Measurements from ENCODE around the gene FN3K.
"Not testable (repeated sequence)": the region's sequence is repeated elsewhere in the genome, so short reads cannot be mapped to it uniquely, and the experiment has no call there.

FN3K gene

DNA sequence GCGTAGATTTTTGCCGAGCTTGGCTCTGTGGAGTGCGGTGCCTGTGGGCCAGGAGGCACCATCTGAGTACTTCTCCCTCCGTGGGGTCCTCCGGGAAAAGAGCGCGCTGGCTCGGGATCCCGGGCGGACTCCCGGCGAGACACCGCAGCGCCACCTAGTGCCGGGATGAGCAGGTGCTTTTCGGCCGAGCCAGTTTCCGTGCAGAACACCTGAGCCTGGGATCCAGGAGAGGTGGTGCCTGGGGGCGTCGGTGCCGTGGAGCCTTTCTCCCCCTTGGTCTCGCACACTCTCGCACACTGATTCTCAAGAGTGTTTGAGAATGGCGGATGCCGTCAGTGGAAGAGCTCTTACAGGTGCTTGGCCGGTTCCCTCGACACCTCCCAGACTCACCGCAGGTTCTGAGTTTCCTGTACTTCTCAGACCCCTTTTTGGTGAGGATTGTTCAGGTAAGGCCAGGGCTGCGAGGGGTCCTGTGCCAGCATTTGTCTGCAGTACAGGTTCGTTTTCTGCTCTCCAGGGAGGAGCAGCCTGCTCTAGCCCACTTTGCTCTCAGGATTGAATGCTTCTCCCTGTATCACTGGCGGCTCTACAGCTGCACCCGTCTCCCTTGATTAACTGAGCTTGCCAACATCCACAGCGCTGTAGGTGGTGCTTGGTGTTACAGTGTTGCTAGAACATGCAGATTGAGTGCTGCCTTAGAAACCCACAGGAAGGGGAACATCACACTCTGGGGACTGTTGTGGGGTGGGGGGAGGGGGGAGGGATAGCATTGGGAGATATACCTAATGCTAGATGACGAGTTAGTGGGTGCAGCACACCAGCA lies 39.8 kb downstream of the FN3K start:
- peak; percentile 41 for DNase-seq

DNA sequence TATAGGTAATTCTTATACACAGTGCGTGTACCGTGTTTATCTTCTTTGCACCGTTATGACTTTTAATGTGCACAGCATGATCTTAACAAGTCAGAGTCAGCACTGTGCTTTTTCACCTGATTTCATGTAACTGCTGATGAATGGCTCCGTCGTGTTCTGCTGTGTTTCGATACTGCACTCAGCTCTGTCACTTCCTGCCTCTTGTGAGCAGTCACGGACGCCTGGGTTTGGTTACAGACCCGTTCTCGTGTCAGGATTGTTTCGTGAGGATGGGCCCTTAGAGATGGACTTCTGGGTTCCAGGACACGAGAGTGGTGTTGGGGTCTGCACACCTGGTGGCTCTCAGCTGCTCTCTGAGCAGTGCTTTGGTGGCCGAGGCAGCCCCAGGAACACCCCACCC lies 41.0 kb downstream of the FN3K start:
- DNase-seq = no peak

DNA sequence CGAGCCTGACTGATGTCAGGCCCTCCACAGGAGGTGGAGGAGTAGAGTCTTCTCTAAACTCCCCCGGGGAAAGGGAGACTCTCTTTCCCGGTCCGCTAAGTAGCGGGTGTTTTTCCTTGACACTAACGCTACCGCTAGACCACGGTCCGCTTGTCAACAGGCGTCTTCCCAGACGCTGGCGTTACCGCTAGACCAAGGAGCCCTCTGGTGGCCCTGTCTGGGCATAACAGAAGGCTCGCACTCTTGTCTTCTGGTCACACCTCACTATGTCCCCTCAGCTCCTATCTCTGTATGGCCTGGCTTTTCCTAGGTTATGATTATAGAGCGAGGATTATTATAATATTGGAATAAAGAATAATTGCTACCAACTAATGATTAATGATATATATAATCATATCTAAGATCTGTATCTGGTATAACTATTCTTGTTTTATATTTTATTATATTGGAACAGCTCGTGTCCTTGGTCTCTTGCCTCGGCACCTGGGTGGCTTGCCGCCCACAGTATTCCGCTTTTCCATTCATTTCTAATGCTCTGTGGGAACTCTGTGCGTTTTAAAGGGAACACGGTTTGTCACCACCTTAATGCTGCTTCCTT lies 42.5 kb downstream of the FN3K start:
- not testable (repeated sequence) for DNase-seq

DNA sequence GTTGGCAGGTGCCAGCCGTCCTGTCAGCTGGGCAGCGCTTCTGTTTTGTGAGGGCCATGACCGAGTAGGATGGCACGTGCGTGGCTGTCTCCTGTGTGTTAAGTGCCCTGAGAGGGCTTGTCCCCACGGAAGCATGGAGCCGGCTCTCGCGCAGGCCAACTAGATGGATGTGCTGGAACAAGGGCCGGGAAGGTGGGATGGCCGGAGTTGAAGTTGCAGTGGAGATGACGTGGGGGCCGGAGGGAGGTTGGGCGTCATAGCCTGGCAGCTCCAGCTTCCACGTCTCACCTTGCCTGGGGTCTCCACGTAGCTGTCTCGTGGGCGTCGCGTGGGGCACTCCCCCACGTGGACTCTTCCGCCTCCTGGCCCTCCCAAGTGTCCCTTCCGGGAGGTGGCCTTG lies 44.1 kb downstream of the FN3K start:
- DNase-seq = no peak

DNA sequence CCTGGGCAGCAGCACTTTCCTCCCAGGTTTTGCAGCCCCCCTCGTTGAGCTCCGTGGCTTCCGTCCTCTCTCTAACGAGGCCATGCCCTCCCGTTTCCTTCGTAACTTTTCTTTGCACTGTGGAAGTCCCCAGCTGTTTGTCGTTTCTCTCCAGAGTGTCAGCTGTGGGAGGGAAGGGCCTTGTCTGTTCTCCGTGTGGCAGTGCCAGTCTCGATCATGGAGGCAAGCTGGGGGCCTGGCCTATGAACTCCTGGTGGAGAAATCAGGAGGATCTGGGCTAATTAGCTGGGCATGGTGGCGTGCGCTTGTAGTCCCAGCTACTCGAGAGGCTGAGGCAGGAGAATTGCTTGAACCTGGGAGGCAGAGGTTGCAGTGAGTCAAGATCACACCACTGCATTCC lies 44.8 kb downstream of the FN3K start:
- no peak for DNase-seq

DNA sequence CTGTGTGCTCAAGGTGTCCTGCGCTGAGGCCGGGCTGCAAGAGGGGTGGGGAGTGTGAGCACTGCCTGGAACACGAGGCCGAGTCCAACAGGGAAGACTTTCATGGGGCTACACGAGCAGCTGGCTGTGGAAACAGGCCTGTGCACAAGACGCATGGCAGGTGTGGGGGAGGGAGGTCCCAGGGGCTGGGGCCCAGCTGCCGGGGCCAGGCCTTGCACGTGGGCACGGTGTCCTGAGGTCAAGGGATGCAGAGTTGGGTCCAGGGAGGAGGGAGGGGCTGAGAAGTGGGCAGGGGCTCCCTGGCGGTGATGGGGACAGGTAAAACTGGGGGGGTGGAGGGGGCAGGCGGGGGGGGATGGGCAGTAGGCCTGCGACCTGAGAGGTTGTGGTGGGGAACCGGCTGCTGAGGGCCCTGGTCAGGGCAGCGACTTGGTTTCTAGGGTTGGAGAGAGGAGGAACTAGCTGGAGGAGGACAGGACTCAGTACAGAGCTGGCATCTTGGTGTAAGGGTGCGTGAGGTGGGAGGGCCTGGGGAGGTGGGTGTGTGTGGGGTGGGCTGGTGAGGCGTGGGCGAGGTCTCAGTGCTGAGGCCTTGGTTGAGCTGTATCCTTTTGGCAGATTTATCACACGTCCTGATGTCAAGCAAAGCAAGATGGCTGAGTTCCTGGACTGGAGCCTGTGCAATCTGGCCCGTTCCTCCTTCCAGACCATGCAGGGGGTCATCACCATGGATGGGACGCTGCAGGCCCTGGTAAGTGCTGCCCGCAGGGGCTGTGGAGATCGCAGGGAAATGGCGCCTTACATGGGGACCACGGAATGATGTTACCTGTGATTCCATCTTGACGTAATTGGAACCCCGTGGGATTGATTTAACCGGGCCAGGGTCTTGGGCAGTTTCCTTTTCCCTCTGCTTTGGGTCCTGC lies 45.8 kb downstream of the FN3K start:
- DNase-seq = no peak

DNA sequence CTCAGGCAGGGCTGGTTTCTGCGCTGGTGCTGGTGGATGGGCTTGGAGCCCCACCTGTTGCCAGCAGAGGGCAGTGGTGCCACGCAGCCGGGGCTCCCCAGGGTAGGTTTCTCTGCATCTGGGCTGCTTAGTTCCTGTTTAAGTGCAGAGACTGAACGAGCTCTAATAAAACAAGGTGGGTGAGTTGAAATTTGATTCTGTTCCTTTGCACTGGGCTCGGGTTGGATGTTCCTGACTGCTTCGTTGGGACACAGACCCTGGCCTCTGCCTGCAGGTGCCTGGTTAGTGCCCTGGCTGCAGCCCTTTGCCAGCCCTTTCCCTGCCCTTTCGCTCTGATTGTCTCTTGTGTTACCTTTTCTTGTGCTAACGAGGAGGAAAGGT lies 46.5 kb downstream of the FN3K start:
- DNase-seq = peak; percentile 82

DNA sequence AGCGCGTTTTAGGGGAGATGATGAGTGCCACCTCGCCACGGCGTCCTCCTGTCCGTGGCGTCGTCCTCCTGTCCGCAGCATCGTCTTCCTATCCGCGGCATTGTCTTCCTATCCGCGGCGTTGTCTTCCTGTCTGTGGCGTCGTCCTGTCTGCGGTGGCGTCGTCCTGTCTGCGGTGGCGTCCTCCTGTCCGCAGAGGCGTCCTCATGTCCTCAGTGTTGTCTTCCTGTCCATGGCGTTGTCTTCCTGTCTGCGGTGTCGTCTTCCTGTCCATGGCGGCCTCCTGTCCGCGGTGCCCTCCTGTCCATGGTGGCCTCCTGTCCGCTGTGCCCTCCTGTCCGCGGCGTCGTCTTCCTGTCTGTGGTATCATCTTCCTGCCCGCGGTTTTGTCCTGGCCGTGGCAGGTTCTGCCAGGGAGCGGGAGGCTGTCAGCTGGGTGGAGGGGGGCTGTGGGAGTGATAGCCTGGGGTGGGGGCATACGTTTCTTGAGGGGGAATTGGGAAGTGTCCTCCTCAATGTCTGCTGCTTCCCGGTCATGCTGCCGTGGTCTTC lies 47.3 kb downstream of the FN3K start:
- no peak for DNase-seq

DNA sequence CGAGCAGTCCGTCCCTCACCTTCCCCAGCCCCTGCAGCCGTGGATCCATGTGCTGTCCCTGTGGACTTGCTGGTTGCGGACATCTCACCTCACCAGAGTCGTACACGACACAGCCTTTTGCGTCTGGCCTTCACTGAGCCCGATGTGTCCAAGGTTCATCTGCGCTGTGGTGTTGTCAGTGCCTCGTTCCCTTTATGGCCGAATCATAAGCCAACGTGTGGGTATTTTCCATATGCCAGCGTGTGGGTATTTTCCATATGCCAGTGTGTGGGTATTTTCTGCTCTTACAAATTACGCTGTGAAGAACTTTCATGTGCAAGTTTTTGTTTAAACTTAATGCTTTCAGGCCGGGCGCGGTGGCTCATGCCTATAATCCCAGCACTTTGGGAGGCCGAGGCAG lies 48.1 kb downstream of the FN3K start:
- DNase-seq = no peak

DNA sequence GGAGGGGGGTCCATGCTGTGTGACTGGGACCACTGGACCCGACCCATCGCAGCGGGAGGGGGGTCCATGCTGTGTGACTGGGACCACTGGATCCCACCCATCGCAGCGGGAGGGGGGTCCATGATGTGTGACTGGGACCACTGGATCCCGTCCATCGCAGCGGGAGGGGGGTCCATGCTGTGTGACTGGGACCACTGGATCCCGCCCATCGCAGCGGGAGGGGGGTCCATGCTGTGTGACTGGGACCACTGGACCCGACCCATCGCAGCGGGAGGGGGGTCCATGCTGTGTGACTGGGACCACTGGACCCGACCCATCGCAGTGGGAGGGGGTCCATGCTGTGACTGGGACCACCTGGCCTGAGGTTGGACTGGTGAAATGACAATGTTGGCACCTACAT lies 50.2 kb downstream of the FN3K start:
- not testable (repeated sequence) for DNase-seq

DNA sequence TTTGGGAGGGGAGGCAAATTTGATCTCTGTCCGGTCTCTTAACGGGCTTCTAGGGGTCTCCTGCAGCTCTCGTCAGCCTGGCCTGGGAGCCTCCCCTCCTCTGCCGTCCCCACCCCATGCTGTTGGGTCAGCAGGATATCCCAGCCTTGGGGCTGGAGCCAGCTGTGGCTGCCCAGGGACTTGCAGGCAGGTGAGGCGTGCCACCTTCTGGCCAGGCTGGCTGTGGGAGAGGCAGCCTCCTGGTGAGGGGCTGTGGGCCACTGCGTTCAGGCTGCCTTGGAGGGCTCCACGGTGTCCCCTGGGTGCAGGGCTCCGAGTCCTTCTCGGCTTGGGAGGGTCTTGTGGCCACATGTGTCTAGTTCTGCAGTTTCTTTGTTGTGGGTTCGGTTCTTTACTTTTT lies 51.0 kb downstream of the FN3K start:
- DNase-seq = no peak

DNA sequence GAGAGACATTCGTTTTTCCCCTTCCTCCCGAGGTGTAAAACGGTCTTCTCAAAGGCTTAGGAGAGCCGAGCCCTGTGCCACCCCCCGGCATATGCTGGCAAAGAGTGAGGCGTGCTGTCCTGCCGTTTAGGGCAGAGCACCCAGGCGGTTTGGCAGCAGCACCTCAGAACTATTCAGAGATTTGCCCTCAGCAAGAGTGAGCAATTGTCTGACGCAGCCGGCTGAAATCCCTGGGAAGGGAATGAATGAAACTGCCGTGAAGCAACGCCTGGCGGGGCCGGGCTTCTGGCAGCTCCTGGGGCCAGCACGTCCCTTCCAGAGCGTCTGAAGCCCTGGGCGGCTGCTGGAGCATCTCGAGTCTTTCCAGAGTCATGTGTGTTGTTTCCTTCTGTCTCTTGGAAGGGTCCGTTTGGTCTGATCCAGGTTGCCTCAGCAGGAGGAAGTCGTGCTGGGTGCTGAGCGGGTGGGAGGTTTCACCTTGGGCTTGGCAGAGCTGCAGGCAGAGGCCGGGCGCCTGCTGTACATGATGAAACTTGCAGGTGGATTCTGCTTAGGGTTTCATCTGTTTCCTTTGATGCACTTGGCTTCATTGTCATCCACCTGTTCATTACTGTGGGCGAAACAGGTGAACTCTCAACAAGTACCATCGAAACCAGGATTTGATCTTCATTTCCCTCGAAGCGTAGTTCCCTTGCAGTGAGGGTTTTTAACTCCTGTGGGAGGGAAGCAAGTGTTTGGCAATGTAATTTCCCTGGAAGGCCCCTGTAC lies 51.9 kb downstream of the FN3K start:
- peak; percentile 65 for DNase-seq

DNA sequence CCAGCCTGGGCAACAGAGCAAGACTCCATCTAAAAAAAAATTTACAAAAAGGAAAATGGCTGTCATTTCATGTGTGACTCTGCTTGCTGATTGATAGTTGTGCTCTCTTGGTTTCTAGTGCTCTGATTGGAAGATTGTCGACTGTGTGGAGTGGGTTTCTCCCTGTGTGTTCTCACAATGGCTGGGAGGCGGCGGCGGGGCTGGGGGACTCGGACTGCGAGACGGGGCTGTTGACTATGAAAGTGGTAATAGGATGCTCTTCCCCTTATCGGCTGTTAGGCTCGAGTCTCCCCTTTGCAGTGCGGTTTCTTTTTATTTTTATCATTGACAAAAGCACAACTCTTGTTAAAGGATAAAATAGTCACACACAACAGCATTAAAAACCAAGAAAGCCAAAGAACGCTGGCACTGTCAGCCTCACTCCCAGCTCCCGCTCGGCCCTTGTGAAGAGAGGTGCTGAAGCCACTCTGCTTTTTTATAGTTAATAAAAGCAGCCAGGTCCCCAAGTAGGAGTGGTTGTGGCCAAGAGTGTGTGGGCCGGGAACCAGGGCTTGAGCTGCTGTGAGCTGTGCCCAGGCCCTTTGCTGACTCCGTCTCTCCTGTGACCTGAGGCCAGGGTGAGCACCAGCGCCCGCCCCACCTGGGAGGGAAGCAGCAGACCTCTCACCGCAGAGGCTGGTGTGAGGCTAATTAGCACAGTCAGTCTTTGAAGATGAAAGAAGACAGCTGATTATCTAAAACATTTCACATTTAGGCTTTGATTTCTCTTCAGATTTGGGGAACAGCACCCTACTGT lies 53.0 kb downstream of the FN3K start:
- no peak for DNase-seq

DNA sequence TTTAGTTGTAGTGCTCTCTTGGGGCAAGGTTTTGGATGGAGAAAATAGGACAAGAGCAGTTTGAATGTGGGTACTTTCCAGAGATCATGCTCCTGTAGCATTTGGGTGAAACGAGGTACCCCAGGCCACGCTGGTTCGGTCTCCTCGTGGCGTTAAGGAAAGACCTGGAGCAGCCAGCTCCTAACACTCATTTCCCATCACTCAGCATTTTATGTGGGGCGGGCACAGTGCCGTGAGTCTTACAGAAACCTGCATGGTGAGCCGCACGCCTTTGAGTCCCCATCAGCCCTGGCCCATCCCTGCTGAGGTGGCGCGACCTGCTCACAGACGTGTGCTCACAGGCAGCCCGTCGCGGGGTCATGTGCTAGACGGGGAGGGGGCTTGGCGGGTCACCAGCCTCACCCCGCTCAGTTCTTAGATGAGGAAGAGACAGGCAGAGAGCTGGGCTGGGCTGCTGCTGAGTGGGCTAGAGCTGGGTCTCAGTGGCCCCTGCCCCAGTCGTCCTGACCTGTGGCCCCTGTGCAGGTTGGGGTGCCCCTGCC lies 53.7 kb downstream of the FN3K start:
- DNase-seq = no peak

DNA sequence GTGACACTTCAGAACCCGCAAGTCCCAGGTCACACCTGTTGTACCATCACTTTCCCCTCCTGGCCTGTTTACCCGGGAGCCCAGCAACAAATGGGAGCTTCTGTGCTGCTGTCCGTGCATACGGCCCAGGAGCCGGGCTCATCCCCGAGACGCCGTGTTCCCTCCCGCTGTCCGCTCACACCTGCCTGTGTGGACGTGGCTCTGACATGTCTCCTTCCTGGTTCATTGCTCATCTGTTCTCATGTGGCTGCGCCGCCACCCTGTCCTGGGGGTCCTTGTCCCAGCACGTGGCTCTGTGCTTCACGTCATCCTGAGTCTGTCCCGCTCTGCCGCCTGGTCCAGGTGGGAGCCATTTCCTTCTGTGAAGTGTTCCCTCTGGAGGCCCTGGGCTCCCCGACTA lies 54.4 kb downstream of the FN3K start:
- DNase-seq = no peak

DNA sequence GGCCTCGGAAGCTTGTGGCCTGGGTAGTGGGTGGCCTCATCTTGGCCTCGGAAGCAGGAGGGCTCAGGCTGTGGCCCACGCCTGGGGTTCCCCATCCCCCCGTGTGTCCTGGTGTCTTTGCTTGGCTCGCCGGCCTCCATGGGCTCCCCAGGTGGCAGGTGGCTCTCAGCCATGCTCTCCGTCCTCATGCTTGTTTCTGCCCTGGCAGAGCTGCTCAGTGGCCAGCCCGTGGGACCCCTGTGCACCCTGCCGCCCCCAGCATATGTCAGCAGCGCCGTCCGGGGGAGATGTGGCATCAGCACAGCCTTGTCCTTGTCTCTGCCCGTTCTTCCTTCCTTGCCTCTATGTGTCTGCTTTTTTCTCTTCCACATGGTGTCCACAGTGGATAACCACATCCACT lies 55.0 kb downstream of the FN3K start:
- DNase-seq = no peak

DNA sequence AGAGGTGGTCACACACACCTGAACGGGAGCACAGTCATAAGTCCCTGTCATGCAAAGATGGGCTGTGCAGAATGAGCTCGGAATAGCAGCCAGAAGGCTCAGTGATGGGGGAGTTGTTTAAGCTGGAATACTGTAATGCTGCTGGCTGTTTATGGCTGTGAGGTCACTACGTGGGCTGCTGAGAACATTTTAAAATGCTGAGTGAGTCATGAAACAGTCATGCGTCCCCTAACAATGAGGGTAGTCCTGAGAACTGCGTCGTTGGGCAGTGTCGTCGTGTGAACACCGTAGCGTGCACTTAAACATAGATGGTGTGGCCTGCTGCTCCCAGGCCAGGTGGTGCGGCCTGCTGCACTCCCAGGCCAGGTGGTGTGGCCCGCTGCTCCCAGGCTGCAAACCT lies 56.1 kb downstream of the FN3K start:
- DNase-seq = no peak

DNA sequence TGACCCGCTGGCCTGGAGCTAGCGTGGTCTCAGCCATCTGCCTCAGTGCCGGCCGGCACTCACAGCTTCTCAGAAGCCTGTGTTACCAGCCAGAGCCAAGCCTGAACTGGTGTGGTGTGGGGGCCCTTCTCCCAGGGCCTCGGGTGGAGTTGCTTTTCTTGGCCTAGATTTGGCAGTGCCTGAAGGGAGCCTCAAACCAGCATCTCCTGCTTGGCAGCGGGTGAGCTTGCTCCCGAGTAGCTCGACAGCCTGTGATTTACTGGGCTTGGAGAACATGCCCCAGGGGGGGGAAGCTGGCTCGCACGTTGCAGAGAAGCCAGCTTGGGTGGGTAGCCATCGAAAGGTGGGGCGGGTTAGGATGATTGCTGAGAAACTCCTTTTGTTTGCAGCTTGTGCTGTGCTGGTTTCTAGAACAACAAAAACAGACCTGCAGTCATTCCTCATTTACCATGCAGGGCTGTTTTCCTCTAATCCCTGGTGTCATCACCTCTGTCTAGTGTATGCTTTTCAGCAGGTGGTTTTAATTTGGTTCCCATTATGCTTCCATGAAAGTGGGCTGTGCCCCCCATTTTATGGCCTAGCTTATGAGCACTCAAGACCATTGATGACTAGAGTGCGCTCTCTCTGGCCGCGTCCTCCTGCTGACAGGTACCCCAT lies 58.7 kb downstream of the FN3K start:
- DNase-seq = no peak

DNA sequence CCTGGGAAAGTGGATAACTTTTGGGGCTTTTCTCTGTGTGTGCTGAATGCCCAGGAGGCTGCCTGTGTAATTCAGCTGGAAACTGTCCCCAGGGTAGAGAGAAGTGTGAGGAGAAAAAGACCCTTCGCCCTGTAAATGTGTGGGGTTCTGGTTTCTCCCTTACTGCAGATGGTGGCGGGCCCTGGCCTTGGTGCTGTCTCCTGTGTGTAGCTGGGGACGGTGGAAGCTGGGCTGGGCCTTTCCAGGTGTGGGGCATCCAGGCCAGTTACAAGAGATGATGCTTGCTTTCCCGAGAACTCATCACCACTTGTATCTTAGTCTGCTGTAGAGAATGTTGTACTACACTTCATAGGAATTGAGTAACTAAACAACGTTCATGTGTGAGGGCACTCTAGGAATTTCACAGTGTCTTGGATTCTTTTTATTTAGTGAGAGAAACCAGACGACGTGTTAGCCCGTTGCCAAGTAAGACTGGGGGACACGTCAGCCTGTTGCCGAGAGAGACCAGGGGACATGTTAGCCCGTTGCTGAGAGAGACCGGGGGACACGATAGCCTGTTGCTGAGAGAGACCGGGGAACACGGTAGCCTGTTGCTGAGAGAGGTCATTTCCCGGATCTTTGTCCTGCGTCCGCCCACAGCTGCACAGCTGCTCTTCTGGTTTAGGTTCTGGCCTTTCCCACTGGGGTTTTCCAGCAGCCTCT lies 59.5 kb downstream of the FN3K start:
- no peak for DNase-seq

DNA sequence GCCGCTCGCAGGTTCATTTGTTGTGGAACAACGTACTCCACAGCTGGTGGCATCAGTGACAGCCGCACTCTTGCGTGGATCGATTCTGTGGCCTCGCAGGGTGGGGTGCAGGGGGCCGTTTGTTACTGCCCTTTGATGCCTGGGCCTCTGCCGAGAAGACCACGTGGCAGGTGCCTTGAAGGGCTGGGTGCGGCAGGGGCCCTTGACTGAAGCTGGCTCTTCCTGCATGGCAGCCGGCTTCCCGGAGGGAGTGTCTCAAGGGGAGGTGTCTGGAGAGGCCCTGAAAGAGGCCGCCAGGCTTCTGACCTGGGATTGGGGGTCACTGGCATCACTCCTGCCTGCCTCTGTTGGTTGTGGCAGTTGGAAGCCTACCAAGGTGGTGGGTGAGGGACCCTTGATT lies 60.2 kb downstream of the FN3K start:
- DNase-seq = no peak
